ACC112 (cell line): ENCODE data around the gene AMN.

Experiments
- H2AFZ ChIP-seq: fragments of 200-600 bp; sonication (generic); one replicate; pipeline ENCODE4 v1.6.0; 2017; ENCODE audit warnings: antibody characterized with exemption, low read length; ENCODE audit not compliant: unreplicated experiment
- H3K27ac ChIP-seq: fragments of 200-600 bp; sonication (generic); 2 replicates; pipeline ENCODE4 v1.5.1; 2014; ENCODE audit warnings: low read depth, mild to moderate bottlenecking, antibody characterized with exemption, low read length, moderate library complexity
- H3K27me3 ChIP-seq: fragments of 200-600 bp; sonication (generic); 2 replicates; pipeline ENCODE4 v1.6.1; 2014; ENCODE audit warnings: mild to moderate bottlenecking, antibody characterized with exemption, low read length, moderate library complexity, mixed read lengths; ENCODE audit not compliant: insufficient read depth
- H3K36me3 ChIP-seq: fragments of 200-600 bp; sonication (generic); 2 replicates; pipeline ENCODE4 v1.6.1; 2016; ENCODE audit warnings: mild to moderate bottlenecking, antibody characterized with exemption, low read length, moderate library complexity, mixed read lengths; ENCODE audit not compliant: insufficient read depth
- H3K4me1 ChIP-seq: fragments of 200-600 bp; sonication (generic); one replicate; pipeline ENCODE4 v1.6.1; 2016; ENCODE audit warnings: low read length, mixed read lengths; ENCODE audit not compliant: insufficient read depth, unreplicated experiment, control insufficient read depth
- H3K4me3 ChIP-seq: fragments of 200-600 bp; sonication (generic); 2 replicates; pipeline ENCODE4 v1.5.1; 2014; ENCODE audit warnings: mild to moderate bottlenecking, low read depth, low read length
- H3K79me2 ChIP-seq: fragments of 200-600 bp; sonication (generic); one replicate; pipeline ENCODE4 v1.6.0; 2016; ENCODE audit warnings: low read length; ENCODE audit not compliant: control insufficient read depth, unreplicated experiment, insufficient read depth

AMN gene

DNA sequence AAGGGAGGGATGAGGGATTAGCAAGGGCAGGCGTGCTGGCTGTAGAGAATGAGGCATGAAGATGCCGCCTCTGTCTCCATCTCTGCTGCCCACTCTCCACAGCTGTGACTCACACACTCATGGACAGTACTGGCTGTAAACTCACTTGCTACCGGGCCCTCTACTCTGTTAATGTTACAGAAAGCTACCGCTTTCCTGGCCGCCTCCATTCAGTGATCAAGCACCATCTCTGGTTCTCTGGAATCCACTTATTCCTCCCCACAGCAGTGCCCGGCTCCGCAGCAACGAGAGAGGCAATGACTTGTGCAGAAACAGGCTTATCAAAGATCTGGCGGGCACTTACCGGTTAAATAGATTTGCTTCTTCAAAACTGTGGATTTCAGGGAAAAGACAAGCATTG is 34.8 kb downstream of the AMN start:
- no peak overlapping the region for H3K27ac ChIP-seq
- H3K79me2 ChIP-seq, result no peaks in the 10 kb centered on the region
- no peaks in the 10 kb centered on the region for H3K27me3 ChIP-seq
- no peak overlapping the region for H3K4me3 ChIP-seq
- H3K36me3 ChIP-seq, result peaks cover 23% of the 10 kb centered on the region
- H3K4me1 ChIP-seq, result no peaks in the 10 kb centered on the region
- H2AFZ ChIP-seq, result no peak overlapping the region

DNA sequence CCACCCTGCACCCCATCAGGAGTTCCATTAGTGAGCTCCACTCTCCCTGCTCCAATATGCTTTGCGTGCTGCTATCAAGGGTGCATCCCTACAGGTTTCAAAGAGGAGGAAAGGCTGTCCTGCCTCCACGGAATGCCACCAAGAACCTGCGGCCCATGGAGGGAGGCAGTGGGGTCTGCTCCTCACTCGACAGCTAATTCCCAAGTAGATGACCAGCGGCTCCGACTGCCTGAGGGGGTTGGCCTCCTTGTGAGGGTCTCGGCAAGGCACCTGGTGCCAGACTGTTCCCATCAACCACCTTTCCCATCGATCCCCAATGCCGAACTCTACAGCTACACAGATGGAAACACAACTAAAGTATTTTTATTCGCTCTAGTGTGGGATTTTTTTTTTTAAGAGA is 36.0 kb downstream of the AMN start:
- Histone ChIP-seq H3K36me3 (peaks cover 22% of the 10 kb centered on the region), H3K79me2 (no peaks in the 10 kb centered on the region), H3K27me3 (no peaks in the 10 kb centered on the region), H3K4me1 (no peaks in the 10 kb centered on the region), H3K4me3 (no peak overlapping the region), H3K27ac (no peak overlapping the region), H2AFZ (no peak overlapping the region)

DNA sequence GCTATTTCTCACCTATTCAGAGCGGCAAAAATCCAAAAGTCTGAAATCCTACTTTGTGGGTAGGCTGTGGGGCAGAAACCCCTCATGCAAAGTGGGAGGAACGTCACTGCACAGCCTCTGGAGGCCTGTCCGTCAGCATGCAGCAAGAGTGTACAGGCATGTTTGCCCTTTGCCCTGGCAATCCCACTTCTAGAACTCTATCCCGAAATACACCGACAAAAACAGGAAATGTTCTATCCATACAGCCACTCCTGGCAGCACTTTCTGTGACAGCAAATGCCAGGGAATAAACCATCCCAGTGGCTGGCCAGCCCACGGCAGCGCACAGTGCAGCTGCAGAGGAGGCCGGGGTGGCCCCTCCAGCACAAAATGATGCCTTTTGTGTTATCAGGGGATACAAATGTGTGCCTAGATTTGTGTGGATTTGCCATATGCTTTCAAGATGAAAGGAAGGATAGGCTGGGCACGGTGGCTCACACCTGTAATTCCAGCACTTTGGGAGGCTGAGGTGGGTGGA is 39.7 kb downstream of the AMN start:
- H3K27me3 ChIP-seq, result no peaks in the 10 kb centered on the region
- no peak overlapping the region for H2AFZ ChIP-seq
- no peaks in the 10 kb centered on the region for H3K79me2 ChIP-seq
- no peak overlapping the region for H3K27ac ChIP-seq
- peaks cover 36% of the 10 kb centered on the region for H3K36me3 ChIP-seq
- no peaks in the 10 kb centered on the region for H3K4me1 ChIP-seq
- H3K4me3 ChIP-seq, result no peak overlapping the region

DNA sequence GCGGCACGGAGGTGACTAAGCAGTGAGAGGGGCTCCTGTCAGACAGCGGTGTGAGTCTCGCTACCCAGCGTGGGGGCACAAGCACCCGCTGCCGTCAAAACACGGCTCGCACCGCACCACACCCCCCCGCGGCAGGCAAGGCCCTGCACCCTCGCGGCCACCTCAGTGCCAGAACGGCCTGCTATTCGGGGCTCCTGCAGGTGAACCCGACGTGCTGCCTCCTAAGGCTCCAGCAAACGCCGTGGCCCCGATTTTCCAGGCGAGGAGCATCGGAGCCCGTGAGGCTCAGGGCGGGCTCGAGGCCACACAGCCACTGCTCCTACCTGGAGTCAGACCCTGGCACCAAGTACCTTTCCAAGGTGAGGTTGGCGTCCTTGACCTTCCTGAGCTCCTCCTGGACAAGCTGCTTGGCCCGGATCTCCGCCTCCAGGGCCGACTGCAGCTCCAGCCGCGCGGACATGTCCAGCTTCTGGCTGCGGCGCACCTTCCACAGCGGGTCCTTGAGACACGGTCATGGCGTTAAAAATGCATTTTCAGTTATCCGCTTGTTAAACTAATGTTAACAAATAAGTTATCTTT is 41.8 kb downstream of the AMN start:
- no peak overlapping the region for H3K27ac ChIP-seq
- no peak overlapping the region for H3K4me3 ChIP-seq
- H3K4me1 ChIP-seq, result no peaks in the 10 kb centered on the region
- H3K79me2 ChIP-seq, result no peaks in the 10 kb centered on the region
- peaks cover 35% of the 10 kb centered on the region for H3K36me3 ChIP-seq
- H3K27me3 ChIP-seq, result no peaks in the 10 kb centered on the region
- no peak overlapping the region for H2AFZ ChIP-seq

DNA sequence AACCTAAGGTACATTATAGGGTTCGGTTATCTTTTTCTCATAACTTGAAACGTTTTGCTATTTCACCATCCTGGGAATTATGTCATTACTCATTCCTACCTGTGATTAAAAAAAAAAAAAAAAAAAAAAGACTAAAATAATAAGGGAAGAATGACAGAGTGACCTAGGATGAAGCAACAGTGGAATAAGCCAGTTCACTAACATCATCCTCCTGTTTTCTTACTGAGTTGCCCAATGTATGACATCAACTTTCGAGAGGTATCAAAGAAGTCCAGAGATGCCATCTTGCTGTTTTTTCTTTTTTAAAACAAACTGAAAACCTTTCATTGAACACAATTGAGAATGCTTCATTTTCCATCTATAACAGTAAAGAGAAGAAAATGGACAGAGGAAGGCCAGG is 42.8 kb downstream of the AMN start:
- peaks cover 43% of the 10 kb centered on the region for H3K36me3 ChIP-seq
- H2AFZ ChIP-seq, result no peak overlapping the region
- H3K4me3 ChIP-seq, result no peak overlapping the region

DNA sequence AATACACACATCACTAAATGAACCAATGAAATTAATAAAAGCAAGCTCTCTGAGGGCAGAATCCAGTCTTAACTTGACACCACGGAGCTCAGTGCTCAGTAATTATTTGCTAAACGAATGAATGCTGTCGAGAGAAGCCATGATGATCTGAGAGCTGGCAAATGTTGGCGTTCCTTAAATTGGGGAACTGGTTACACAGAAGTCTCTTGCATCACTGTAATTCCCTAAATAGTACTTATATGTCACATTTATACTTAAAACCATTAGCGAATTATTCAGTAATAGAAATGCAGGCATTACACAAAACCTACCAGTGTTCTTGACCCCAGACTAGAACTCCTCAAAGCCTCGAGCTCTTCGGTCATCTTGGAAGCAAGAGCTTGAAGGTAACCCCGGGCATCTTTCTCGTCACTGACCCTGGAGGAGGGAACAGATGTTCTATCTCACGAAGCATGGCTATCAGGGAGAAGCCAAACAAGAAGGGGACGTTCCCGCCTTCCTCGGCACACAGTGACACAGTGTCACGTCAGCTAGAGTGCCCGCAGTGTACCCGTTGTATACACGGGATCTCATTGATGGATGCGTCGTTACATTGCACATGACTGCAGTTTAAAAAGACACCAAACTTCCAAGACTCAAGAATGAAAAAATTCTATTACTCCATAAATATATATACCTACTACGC is 43.6 kb downstream of the AMN start:
- Histone ChIP-seq H3K36me3 (peaks cover 39% of the 10 kb centered on the region), H3K4me1 (no peaks in the 10 kb centered on the region), H3K4me3 (no peak overlapping the region), H3K79me2 (no peaks in the 10 kb centered on the region), H3K27me3 (no peaks in the 10 kb centered on the region), H2AFZ (no peak overlapping the region), H3K27ac (no peak overlapping the region)

More for the DNA sequence above, 42.8 kb downstream of the AMN start:
- H3K27me3 ChIP-seq, result no peaks in the 10 kb centered on the region
- no peak overlapping the region for H3K27ac ChIP-seq
- H3K4me1 ChIP-seq, result no peaks in the 10 kb centered on the region
- H3K79me2 ChIP-seq, result no peaks in the 10 kb centered on the region

DNA sequence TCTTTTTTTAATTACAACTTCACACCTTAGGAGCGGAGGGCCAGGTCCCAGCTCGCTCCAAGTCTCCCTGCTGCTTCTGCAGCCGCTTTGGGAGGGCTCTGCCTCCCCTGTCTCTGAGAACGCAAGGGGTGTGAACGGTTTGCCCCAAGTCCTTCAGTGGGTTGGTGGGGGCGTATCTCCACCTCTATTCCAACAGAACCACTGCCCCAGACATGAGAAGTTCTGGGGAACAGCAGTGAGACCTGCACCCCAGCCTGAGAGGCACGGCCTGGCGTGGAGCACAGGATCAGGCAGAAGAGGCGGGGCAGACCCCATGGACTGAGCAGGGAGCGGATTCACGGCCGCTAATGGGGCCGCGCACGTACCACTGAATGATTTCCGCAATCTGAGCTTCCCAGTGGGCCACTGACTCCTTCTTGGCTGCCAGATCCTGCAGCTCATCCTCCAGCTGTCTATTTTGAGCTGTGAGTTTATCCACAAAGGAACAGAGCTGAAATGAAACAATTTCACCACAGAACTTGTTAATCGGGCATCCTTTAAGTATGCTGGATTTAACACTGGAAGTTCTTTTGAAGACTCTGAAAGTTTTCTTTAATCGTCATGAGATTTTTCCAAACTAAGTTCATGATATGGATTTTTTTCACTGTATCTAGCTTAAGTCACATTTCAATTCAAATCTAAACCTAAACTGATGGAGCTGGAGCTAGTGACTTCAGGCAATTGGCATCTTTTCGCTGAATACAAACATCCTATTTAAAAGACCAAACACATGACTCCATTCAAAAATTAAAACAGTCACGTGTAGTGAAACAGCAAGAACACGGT is 44.4 kb downstream of the AMN start:
- no peak overlapping the region for H3K4me3 ChIP-seq
- no peaks in the 10 kb centered on the region for H3K79me2 ChIP-seq
- H2AFZ ChIP-seq, result no peak overlapping the region
- H3K27me3 ChIP-seq, result no peaks in the 10 kb centered on the region
- H3K27ac ChIP-seq, result no peak overlapping the region
- peaks cover 39% of the 10 kb centered on the region for H3K36me3 ChIP-seq
- no peaks in the 10 kb centered on the region for H3K4me1 ChIP-seq

DNA sequence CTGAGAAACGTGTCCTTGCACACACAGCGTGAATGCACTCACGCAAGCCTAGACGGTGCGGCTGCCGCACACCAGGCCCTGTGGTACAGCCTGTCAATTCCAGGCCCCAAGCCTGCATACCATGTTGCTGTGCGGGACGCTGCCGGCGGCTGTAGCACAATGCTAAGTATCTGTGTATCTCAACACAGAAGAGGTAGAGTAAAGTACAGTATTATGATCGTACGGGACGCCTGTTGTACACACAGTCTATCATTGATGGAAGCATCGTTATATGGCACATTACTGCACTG is 45.0 kb downstream of the AMN start:
- Histone ChIP-seq H3K27ac (no peak overlapping the region), H3K79me2 (no peaks in the 10 kb centered on the region), H3K36me3 (peaks cover 39% of the 10 kb centered on the region), H3K27me3 (no peaks in the 10 kb centered on the region), H3K4me1 (no peaks in the 10 kb centered on the region), H3K4me3 (no peak overlapping the region), H2AFZ (no peak overlapping the region)

DNA sequence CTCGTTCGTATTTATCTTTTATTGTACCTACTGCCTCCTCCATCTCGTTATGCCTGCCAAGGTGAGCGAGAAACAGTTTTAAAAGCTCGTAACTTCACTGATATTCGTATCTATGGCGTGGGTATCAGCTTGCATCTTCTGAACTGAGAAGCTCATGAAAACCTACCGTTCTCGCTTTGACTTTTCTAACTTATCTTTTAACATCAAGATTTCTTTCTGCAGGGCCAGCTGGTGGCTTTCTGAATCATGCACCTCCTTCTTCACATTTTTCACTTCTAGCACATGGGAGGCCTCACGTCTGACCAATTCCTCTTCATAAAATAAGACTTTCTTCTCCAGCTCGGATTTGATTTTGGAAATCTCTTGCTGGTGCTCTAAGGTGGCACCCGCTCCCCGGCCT is 45.8 kb downstream of the AMN start:
- Histone ChIP-seq H2AFZ (no peak overlapping the region), H3K79me2 (no peaks in the 10 kb centered on the region), H3K4me3 (no peak overlapping the region), H3K27ac (no peak overlapping the region), H3K27me3 (no peaks in the 10 kb centered on the region), H3K4me1 (no peaks in the 10 kb centered on the region), H3K36me3 (peaks cover 39% of the 10 kb centered on the region)

DNA sequence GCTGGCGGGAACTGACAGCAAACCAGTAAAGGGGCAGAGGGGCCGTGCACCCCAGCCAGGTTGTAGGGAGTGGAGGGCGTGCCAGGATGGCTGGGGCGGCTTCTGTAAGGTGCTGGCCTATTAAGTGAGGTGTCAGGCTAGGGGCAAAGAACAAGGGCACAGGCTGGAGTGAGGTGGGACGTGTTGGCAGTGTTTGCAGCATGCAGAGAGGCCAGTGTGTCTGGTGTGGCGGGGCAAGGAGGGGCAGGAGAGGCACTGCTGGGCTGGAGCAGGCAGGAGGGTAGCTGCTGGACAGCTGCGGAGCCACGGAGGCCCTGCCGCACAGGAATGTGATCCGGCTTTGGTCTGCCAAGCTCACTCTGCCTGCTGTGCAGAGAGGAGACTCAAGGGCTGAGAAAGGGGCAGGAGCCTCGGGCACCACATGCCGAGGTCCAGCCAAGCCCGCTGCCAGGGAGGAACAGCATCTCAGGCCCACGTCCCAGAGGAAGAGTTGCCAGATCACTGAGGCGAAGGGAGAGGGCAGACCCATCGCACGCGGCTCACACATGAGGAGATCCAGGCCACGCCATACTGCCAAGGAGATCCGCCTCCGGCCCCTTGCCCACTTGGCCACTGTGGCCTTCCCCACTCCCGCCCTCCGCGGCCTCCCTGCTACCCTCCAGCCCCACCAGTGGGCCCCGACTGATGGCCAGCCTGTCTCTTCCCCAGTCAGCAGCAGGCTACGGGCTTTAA is 46.8 kb downstream of the AMN start:
- H3K4me1 ChIP-seq, result no peaks in the 10 kb centered on the region
- H3K4me3 ChIP-seq, result no peak overlapping the region
- H3K79me2 ChIP-seq, result no peaks in the 10 kb centered on the region
- no peak overlapping the region for H3K27ac ChIP-seq
- no peak overlapping the region for H2AFZ ChIP-seq
- H3K27me3 ChIP-seq, result no peaks in the 10 kb centered on the region
- peaks cover 35% of the 10 kb centered on the region for H3K36me3 ChIP-seq
